GM19467 (cell line): ENCODE data around the gene HBS1L.

Experiments
- ATAC-seq: cut with Tn5 transposase; IDR thresholded peaks from one replicate; pipeline ENCODE4 v1.9.1; 2021; ENCODE audit warnings: mild to moderate bottlenecking, moderate library complexity; ENCODE audit not compliant: unreplicated experiment

Gene HBS1L

GRCh38 chr6:134921276-134921675 is 133.3 kb downstream of the HBS1L start:
- no peak for ATAC-seq

- ATAC-seq, result no peak
Observed at GRCh38 chr6:134920422-134920821, 134.2 kb downstream of the HBS1L start.

GRCh38 chr6:134918418-134918961 is 136.1 kb downstream of the HBS1L start:
- ATAC-seq, result no peak

DNA sequence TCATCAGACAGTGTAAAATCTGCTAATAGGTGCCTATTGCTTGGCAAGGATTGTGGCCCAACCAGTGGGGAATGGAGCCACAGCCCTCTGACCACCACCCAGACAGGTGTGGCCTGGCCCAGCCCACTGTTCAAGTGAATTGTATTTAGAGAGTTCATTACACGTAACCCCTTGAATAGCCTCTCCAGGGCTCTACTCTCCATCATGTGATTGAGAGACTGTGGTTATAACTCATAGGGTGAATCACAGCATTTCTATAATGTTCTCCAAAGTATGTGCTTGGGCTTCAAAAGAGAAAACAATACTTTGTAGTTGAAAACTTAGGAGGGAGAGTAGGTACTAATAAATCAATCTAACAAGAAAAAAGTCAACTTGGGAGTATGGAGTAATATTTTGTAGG is 143.1 kb downstream of the HBS1L start:
- no peak for ATAC-seq

GRCh38 chr6:134910593-134910935 is 144.1 kb downstream of the HBS1L start:
- no peak for ATAC-seq
